HG03342 (cell line): ENCODE data around the gene OSCAR.

Experiments used
- ATAC-seq: cut with Tn5 transposase; IDR thresholded peaks from one replicate; pipeline ENCODE4 v1.9.1; 2021; ENCODE audit warnings: mild to moderate bottlenecking, moderate library complexity; ENCODE audit not compliant: unreplicated experiment

OSCAR gene

GRCh38 chr19:54100561-54100960 lies at the start of gene OSCAR:
OSCAR (minus strand) TSS chr19:54100803; CDS start chr19:54100792, 11 bp downstream.
- ATAC-seq, result no peak

- ATAC-seq, result no peak
Measured at GRCh38 chr19:54149021-54149812, 48.6 kb upstream of the OSCAR start.

DNA sequence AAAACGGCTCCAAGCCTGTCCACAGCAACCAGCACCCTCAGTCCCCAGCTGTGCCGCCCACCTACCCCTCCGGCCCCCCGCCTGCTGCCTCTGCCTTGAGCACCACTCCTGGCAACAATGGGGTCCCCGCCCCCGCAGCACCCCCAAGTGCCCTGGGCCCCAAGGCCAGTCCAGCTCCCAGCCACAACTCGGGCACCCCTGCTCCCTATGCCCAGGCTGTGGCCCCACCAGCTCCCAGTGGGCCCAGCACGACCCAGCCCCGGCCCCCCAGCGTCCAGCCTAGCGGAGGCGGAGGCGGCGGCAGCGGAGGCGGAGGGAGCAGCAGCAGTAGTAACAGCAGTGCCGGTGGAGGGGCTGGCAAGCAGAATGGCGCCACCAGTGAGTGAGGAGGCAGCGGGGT lies 47.6 kb upstream of the OSCAR start:
- ATAC-seq, result no peak

DNA sequence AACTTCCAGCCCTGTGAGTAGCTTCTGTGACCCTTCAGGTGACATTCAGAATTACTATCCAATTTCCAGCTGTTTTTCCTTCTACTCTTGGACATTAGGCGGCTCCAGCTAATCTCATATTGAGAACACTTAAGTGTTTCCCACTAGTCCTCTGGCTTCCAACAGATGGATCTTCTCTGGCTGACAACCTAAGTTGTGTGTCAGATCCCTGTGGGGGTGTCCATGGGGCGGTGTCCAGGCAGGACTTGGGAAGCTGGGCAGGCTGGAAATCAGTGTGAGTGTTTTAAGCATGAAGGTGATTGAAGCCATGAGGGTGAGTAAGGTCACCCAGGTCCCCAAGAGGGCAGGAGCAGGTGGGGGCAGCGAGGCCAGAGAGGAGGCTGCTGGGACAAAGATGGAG lies 47.1 kb upstream of the OSCAR start:
- no peak for ATAC-seq

- no peak for ATAC-seq
Measured at GRCh38 chr19:54145541-54146158, 45.0 kb upstream of the OSCAR start.

DNA sequence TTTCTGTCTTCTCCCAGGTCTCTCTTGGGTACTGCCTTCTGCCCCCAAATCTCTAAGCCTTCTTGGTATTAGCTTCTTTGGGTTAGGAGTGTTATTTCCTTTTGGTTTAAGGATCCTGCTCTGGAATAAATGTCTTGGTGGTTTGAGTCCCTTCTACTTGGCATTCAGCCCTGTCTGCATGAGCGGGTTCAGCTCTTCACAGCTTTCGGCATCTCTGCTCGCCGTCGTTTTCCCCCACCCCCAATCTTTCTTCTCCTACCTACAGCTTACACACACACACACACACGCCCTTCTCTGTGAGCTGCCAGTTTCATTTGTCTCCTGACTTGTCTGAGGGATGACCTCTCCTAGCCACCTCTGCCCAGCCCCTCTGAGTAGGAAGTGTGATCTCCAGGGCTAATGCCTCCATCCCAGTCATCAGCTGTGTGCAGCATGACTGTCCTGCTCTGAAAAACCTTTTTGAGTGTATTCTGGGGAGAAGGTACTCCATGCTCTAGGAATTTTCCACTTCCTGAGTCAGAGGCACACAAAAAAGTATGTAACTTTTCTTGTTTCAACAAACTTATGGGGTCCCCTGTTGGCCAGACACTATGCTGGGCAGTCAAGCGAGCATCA lies 41.7 kb upstream of the OSCAR start:
- no peak for ATAC-seq

DNA sequence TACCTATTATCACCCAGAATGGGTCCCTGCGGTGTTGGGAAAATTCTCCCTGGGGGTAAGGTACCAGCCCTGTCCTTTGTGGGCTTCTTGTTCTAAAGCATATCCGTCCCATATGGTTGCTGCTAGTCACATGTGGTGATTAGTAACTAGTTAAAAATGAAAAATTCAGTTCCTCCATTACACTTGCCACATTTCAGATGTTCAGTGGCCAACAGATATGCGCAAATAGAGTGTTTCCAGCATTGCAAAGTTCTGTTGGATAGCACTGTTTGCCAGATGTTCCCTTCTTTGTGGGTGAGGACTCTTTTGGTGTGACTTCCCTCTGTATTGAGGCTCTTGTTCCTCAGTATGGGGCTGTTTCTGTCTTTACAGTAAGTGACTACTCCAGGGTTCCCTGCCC lies 40.8 kb upstream of the OSCAR start:
- ATAC-seq, result no peak

DNA sequence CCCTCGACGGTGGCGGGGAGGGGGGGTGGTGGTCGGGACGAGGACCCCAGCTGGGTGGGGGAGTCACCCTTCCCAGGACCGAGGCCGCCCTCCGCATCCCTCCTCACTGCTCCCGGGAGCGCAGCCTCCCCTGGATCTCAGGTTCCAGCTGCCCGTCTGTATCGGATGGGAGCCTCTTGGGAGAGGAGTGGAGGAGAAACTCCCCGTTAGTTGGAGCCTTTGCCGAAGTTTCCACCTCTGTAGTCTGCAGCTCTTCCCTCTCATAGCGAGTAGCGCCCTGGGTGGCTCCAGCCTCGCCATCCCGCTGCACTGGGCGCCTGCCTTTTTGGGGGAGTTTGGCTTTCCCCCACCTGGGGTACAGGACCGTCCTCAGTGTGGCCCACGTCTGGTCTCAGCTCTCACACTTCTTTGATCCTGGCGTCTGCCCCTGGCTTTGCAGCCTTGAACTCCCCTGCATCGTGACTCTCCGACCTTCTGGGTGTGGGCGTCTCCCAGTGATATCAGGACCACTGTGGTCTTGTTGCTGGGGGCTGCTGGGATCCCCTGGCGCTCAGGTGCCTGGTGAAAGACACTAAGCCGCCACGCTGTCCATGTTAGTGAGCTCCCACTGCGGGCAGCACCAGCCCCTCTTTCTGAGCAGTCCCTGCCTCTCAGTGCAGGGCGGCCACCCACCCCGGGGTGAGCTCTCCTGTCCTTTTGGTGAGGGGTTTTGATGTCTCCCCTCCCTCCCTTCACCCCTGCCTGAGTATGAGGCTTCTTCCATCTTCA lies 38.1 kb upstream of the OSCAR start:
- no peak for ATAC-seq

GRCh38 chr19:54137699-54138488 lies 37.3 kb upstream of the OSCAR start, which contains the start of gene CNOT3:
CNOT3 (plus strand) TSS chr19:54137762; CDS start chr19:54142979, 5,217 bp downstream.
- no peak for ATAC-seq

GRCh38 chr19:54136864-54137698 lies 36.5 kb upstream of the OSCAR start:
- peak; percentile 78 for ATAC-seq

GRCh38 chr19:54136086-54136863 lies 35.7 kb upstream of the OSCAR start:
- ATAC-seq, result no peak

GRCh38 chr19:54133957-54134590 lies 33.5 kb upstream of the OSCAR start:
- no peak for ATAC-seq

DNA sequence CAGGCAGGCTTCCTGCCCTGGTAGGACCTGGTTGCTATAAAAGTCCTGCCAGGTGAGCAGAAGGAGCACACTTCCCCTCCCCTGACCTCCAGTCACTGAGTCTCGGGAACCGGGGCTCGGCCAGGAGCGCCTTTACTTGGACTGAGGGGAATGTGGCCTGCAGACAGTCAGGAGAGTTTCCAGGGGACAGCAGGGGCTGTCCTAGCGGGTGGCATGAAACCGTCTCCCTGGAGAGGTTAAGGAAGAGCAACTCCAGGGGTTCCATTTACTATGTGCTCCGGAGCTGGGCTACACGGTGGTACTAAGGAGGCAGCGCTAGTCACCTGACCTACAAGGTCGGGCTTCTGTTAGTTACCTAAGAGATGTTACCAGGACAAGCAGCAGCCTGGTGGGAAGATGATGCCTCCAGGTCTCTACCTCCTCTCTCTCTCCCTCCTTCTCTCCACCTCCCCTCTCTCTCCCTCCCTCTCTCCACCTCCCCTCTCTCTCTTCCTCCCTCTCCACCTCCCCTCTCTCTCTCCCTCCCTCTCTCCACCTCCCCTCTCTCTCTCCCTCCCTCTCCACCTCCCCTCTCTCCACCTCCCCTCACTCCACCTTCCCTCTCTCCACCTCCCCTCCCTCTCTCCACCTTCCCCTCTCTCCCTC lies 32.8 kb upstream of the OSCAR start:
- no peak for ATAC-seq

DNA sequence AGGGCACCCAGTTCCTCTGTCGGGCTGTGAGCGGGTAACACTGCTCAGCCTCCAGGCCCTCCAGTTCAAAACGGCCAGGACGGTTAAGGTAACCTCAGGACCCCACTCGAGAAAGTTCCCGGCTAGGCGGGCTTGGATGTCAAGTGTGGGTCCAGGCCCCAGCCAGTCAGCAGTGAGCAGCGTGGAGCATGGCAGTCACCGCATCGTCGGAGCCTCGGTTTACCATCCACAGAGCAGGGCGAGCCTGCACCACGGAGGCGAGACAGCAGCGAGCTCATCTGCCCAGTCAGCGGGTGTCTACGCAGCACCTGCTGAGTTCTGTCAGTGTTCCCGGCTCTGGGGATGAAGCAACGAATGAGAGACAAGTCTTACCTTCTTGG lies 29.0 kb upstream of the OSCAR start:
- ATAC-seq, result no peak

- ATAC-seq, result no peak
Measured at GRCh38 chr19:54128796-54129616, 28.4 kb upstream of the OSCAR start.

DNA sequence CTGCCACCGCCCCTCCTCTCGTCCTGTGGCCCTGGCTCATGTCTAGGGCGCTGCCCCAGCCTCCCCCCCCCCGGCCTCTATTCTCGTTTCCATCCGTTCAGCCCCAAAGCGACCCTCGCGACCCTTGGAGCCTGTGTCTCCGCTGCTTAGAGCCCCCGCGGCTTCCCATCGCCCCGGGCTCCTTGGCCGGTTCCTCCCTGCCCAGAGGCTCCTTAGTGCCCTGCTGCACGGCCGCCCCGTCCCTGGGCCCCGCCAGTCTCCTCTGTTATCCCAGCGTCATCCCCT lies 27.8 kb upstream of the OSCAR start:
- no peak for ATAC-seq

DNA sequence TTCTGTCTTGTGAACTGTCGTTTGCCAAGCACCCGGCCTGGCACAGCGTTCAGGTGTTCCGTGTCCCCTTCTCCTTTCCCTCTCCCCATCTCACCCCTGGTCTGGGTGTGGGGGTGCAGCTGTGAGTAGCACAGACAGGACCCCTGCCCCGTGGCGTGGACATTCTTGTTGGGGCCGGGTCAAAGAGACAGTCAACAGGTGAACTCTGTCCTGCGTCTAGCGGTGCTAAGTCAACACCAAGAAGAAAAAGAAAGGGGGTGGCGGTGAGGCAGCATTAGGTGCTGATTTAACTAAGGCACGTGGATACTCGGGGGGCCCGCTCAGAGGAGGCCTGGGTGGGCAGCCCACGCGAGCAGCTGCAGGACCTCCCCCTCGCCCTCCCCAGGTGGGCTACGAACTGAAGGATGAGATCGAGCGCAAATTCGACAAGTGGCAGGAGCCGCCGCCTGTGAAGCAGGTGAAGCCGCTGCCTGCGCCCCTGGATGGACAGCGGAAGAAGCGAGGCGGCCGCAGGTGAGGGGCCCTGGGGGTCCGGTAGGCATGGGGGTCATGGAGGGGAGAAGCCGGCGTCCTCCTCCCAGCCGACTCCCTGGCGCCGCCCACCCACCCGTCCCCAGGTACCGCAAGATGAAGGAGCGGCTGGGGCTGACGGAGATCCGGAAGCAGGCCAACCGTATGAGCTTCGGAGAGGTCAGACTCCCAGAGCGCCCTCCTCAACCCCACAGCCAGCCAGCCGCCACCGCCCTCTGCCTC lies 27.3 kb upstream of the OSCAR start:
- ATAC-seq, result no peak
